Mesendoderm (in vitro differentiated cells): Measurements from ENCODE around the gene AP2S1.
A peak's percentile ranks its signal among the peaks of the same experiment; 100 is the strongest.
"Not testable (repeated sequence)": the region's sequence is repeated elsewhere in the genome, so short reads cannot be mapped to it uniquely, and the experiment has no call there.

Experiments used
- DNase-seq: peaks from one replicate; pipeline ENCODE4 v3.0.0; 2013
- H2AK5ac ChIP-seq: 2 replicates; pipeline ENCODE4 v1.6.1; 2013; ENCODE audit warnings: low read length, inconsistent platforms
- H2BK120ac ChIP-seq: 2 replicates; pipeline ENCODE4 v1.6.1; 2013; ENCODE audit warnings: low read depth, mild to moderate bottlenecking, low read length, moderate library complexity, mixed read lengths
- H2BK15ac ChIP-seq: replicated peaks from 2 replicates; pipeline ENCODE4 v1.6.1; 2013; ENCODE audit warnings: low read depth, mild to moderate bottlenecking, moderate library complexity
- H2BK5ac ChIP-seq: 2 replicates; pipeline ENCODE4 v1.6.1; 2013; ENCODE audit warnings: low read length, inconsistent platforms
- H3K18ac ChIP-seq: 2 replicates; pipeline ENCODE4 v1.6.1; 2013; ENCODE audit warnings: mild to moderate bottlenecking, low read length, mixed read lengths
- H3K23ac ChIP-seq: one replicate; pipeline ENCODE4 v1.6.1; 2013; ENCODE audit warnings: low read length
- H3K27ac ChIP-seq: 2 replicates; pipeline ENCODE4 v1.5.1; 2013; ENCODE audit warnings: low read depth, mild to moderate bottlenecking, inconsistent platforms, low read length, moderate library complexity
- H3K27me3 ChIP-seq: 2 replicates; pipeline ENCODE4 v1.6.1; 2013; ENCODE audit warnings: low read length, control low read depth, mild to moderate bottlenecking, inconsistent platforms; ENCODE audit not compliant: insufficient read depth, poor library complexity
- H3K36me3 ChIP-seq: 2 replicates; pipeline ENCODE4 v1.6.1; 2013; ENCODE audit warnings: low read length, inconsistent platforms; ENCODE audit not compliant: control insufficient read depth, insufficient read depth
- H3K4ac ChIP-seq: one replicate; pipeline ENCODE4 v1.6.1; 2013; ENCODE audit warnings: low read depth, mild to moderate bottlenecking, low read length, moderate library complexity
- H3K4me1 ChIP-seq: 2 replicates; pipeline ENCODE4 v1.6.1; 2013; ENCODE audit warnings: low read depth, low read length, inconsistent platforms; ENCODE audit not compliant: control insufficient read depth
- H3K4me2 ChIP-seq: 2 replicates; pipeline ENCODE4 v1.6.1; 2013; ENCODE audit warnings: low read length
- H3K4me3 ChIP-seq: 2 replicates; pipeline ENCODE4 v1.5.1; 2013; ENCODE audit warnings: mild to moderate bottlenecking, low read length
- H3K56ac ChIP-seq: one replicate; pipeline ENCODE4 v1.6.1; 2013; ENCODE audit warnings: low read length
- H3K79me1 ChIP-seq: 2 replicates; pipeline ENCODE4 v1.6.1; 2013; ENCODE audit warnings: low read length, inconsistent platforms
- H3K79me2 ChIP-seq: 2 replicates; pipeline ENCODE4 v1.6.1; 2013; ENCODE audit warnings: mild to moderate bottlenecking, low read length; ENCODE audit not compliant: control insufficient read depth, insufficient read depth
- H3K9ac ChIP-seq: 2 replicates; pipeline ENCODE4 v1.6.1; 2013; ENCODE audit warnings: low read length, inconsistent platforms
- H4K5ac ChIP-seq: one replicate; pipeline ENCODE4 v1.6.1; 2013; ENCODE audit warnings: low read length
- H4K8ac ChIP-seq: one replicate; pipeline ENCODE4 v1.6.1; 2013; ENCODE audit warnings: low read depth, mild to moderate bottlenecking, control low read depth, low read length, moderate library complexity
- WGBS: extraction: QIAGEN DNeasy Blood & Tissue Kit; methylation state at CpG from one replicate; pipeline ENCODE4 v1.1.7; 2013; ENCODE audit warnings: low lambda C conversion rate, missing lambda C conversion rate; ENCODE audit not compliant: insufficient coverage; ENCODE audit errors: extremely low coverage; 5-methylcytosine and 5-hydroxymethylcytosine counted together

The AP2S1 gene

DNA sequence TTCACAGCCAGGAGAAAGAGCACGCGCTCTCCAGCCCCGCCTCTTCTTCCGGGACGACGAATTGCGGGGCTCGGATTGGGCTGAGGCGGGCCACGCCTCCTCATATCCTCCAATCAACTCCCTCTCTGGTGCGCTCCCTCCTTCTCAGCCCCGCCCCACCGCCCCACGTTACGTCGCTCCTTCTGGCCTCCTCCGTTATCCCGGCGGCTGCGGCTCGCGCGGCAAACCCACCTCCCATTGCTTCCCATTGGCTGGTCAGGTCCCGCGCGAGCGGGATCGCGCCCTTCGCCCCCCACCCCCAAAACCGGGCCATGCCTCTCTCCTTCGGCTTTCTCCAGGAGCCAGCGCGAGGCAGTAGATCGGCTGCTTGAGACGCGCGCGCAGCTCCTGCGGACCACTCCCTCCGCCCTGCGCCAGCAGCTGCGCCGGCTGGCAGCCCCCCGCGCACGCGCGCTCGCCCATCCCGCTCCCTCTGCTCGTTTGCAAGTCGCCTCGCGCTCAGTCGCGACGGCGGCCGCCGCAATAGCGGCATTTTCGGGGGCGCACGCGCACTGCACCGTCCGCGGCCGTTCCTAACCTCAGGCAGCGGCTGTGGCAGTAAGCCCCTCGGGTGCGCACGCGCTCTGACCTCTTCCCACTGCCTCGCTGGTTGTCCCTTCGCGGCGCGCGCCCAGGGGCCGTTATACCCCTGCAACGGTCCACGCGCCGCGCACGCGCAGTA is 9.6 kb upstream of the AP2S1 start:
- Histone ChIP-seq H3K56ac (peak overlapping the region; percentile 99), H2AK5ac (no peak overlapping the region), H3K27ac (peak overlapping the region; percentile 97), H3K79me1 (peaks cover 11% of the 10 kb centered on the region), H3K4me1 (peaks cover 10% of the 10 kb centered on the region), H2BK15ac (no peak overlapping the region), H3K23ac (no peak overlapping the region), H3K79me2 (peaks cover 39% of the 10 kb centered on the region), H3K4ac (peak overlapping the region; percentile 44), H3K4me3 (peak overlapping the region; percentile 75), H3K18ac (peak overlapping the region; percentile 45), H3K4me2 (peak overlapping the region; percentile 90), H3K9ac (peak overlapping the region; percentile 99), H3K36me3 (no peaks in the 10 kb centered on the region), H2BK5ac (peak overlapping the region; percentile 96), H3K27me3 (no peaks in the 10 kb centered on the region), H4K8ac (no peak overlapping the region), H4K5ac (peak overlapping the region; percentile 8), H2BK120ac (no peak overlapping the region)
- DNase-seq, result peak; percentile 99
- WGBS, result no CpG with 5 or more reads among the region's 89 CpGs

DNA sequence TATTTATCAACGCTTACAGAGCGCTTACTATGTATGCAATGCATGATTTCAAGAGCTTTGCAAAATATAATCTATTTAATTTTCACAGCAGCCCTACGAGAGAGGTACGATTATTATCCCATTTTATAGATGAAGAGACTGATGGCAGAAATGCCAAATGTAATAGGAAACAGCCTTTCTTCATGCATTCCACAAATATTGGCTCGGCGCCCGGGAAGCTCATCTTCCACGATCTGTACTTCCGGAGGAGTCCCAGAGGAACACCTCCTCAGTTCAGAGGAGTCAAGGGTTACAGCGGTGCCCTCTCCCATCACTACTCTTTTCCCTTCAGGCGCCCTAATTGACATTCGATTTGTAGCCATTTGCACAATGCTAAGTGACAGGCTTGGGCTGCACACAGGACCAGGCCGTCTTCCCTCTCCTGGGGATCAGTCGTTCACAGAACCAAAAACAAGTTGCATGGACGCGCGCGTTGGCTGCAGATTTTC is 9.0 kb upstream of the AP2S1 start:
- DNase-seq, result no peak
- H3K36me3 ChIP-seq, result no peaks in the 10 kb centered on the region
- no peak overlapping the region for H4K5ac ChIP-seq
- peaks cover 32% of the 10 kb centered on the region for H3K79me2 ChIP-seq
- no peak overlapping the region for H2BK15ac ChIP-seq
- peak overlapping the region; percentile 63 for H3K9ac ChIP-seq
- WGBS, result no CpG with 5 or more reads among the region's 18 CpGs
- no peak overlapping the region for H3K4ac ChIP-seq
- no peak overlapping the region for H2AK5ac ChIP-seq
- H3K4me2 ChIP-seq, result peak overlapping the region; percentile 33
- peaks cover 10% of the 10 kb centered on the region for H3K4me1 ChIP-seq
- no peak overlapping the region for H2BK120ac ChIP-seq
- H3K4me3 ChIP-seq, result peak overlapping the region; percentile 9
- peaks cover 11% of the 10 kb centered on the region for H3K79me1 ChIP-seq
- H3K27ac ChIP-seq, result peak overlapping the region; percentile 45
- H4K8ac ChIP-seq, result no peak overlapping the region
- no peak overlapping the region for H3K23ac ChIP-seq
- peak overlapping the region; percentile 80 for H3K56ac ChIP-seq
- no peak overlapping the region for H2BK5ac ChIP-seq
- no peak overlapping the region for H3K18ac ChIP-seq
- no peaks in the 10 kb centered on the region for H3K27me3 ChIP-seq

DNA sequence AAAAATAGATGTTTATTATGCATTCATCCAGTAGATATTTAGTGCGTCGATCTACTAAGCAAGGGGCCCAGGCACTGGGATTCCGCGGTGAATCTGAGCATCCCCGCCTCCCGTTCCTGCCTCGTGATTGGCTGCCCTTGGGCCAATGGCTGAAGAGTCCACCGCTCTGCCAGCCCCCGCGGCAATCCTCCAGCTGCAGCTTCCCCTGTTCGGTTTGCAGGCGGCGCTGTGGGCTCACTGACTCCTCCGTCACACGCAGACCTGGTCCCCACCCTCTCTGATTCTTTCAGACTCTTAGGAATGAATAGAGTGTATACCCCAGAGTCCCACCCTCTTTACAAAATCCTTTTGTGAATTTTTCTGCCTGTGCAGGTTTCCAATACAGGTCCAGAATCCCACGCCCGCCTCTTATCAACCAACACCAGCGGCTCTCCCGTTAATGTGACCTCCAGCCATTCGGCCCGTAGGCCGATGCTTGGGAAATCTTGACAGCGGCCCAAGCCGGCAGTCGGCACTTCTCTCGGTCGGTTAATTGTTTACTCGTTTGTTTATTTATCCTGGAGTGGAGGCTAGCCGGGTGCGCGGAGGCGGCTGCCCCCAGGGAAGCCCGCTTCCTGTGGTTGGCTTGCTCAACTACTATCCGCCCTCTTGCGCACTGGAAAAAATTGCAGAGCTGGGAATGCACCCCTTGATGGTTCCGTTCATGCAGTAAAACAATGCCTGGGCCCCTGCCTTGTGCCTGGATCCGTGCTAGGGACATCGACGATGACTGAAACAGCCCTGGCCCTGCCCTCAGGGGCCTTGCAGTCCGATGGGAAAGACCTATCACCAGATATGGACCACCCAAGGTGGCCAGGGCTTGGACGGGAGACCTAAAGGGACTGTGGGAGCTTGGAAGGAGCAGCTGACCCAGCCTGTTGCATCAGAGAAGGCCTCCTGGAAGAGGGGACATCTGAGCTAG is 5.7 kb upstream of the AP2S1 start:
- Histone ChIP-seq H3K23ac (no peak overlapping the region), H2BK15ac (no peak overlapping the region), H3K4ac (no peak overlapping the region), H3K56ac (peak overlapping the region; percentile 50), H3K4me2 (no peak overlapping the region), H3K27me3 (no peaks in the 10 kb centered on the region), H2BK5ac (no peak overlapping the region), H2BK120ac (no peak overlapping the region), H3K36me3 (no peaks in the 10 kb centered on the region), H4K8ac (no peak overlapping the region), H3K4me3 (no peak overlapping the region), H3K9ac (peak overlapping the region; percentile 35), H3K18ac (no peak overlapping the region), H2AK5ac (peak overlapping the region; percentile 22), H3K79me2 (peaks cover under 1% of the 10 kb centered on the region), H4K5ac (no peak overlapping the region), H3K27ac (no peak overlapping the region), H3K4me1 (no peaks in the 10 kb centered on the region), H3K79me1 (no peaks in the 10 kb centered on the region)
- DNase-seq, result peak; percentile 96
- no CpG with 5 or more reads among the region's 41 CpGs for WGBS

DNA sequence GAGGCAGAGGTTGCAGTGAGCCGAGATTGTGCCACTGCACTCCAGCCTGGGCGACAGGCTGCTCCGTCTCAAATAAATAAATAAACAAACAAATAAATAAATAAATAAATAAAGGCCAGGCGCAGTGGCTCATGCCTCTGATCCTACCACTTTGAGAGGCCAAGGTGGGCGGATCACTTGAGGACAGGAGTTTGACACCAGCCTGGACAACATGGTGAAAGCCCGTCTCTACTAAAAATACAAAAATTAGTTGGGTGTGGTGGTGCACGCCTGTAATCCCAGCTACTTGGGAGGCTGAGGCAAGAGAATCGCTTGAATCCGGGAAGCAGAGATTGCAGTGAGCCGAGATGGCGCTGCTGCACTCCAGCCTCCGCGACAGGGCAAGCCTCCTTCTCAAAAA is 4.1 kb upstream of the AP2S1 start:
- H3K36me3 ChIP-seq, H2BK5ac ChIP-seq, H3K27me3 ChIP-seq, H3K23ac ChIP-seq, H4K5ac ChIP-seq, H4K8ac ChIP-seq, H3K27ac ChIP-seq, H3K56ac ChIP-seq, H3K18ac ChIP-seq, H3K79me2 ChIP-seq, H3K4me3 ChIP-seq, H3K4me2 ChIP-seq, H2BK120ac ChIP-seq, H2BK15ac ChIP-seq, H3K4ac ChIP-seq, H3K4me1 ChIP-seq, H3K9ac ChIP-seq, H3K79me1 ChIP-seq, DNase-seq, H2AK5ac ChIP-seq: not testable (repeated sequence)
- no CpG with 5 or more reads among the region's 13 CpGs for WGBS

DNA sequence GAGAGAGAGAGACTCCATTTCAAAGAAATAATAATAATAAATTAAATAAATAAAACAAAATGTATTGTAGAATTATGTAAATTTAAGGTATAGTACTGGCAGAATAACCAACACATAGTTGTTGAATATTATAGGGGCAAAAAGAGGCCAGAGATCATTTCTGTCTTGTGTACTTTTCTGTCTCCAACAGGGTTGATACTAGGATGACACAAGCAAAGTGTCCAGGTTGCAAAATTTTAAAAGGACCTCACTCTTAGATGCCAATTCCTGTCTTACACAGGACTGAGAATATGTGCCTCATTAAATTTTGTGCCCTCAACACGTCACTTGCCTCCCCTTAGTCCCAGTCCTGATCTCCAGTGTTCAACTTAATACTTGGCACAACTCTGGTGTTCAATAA is 2.2 kb upstream of the AP2S1 start:
- no peak overlapping the region for H3K4me2 ChIP-seq
- H4K8ac ChIP-seq, result no peak overlapping the region
- H3K36me3 ChIP-seq, result no peaks in the 10 kb centered on the region
- WGBS, result no CpG with 5 or more reads among the region's 1 CpG
- no peak overlapping the region for H2BK15ac ChIP-seq
- no peak overlapping the region for H3K18ac ChIP-seq
- no peak overlapping the region for H3K4ac ChIP-seq
- H3K27ac ChIP-seq, result no peak overlapping the region
- H2BK5ac ChIP-seq, result no peak overlapping the region
- no peaks in the 10 kb centered on the region for H3K27me3 ChIP-seq
- DNase-seq, result no peak
- peaks cover 3% of the 10 kb centered on the region for H3K4me1 ChIP-seq
- H3K79me1 ChIP-seq, result peaks cover 3% of the 10 kb centered on the region
- no peak overlapping the region for H3K56ac ChIP-seq
- no peak overlapping the region for H3K4me3 ChIP-seq
- H2AK5ac ChIP-seq, result no peak overlapping the region
- H3K79me2 ChIP-seq, result peaks cover 4% of the 10 kb centered on the region
- no peak overlapping the region for H3K23ac ChIP-seq
- no peak overlapping the region for H4K5ac ChIP-seq
- H3K9ac ChIP-seq, result no peak overlapping the region
- H2BK120ac ChIP-seq, result no peak overlapping the region
